Raji (cell line): Measurements from ENCODE around the gene MXRA8.

Experiments
- POLR2A ChIP-seq: IDR thresholded peaks from 2 replicates; pipeline ENCODE4 v1.6.1; 2011; ENCODE audit warnings: low read depth, low read length, control low read depth; ENCODE audit not compliant: insufficient read depth

Gene MXRA8

GRCh38 chr1:1314678-1315335 is 43.5 kb downstream of the MXRA8 start:
- TF ChIP-seq POLR2A = no peak

- TF ChIP-seq POLR2A = no peak
Measured at GRCh38 chr1:1314237-1314586, 44.1 kb downstream of the MXRA8 start.

- no peak for TF ChIP-seq POLR2A
Measured at GRCh38 chr1:1313500-1314236, 44.7 kb downstream of the MXRA8 start.

- no peak for TF ChIP-seq POLR2A
Measured at GRCh38 chr1:1312450-1313314, 45.7 kb downstream of the MXRA8 start.

GRCh38 chr1:1311107-1312104 is 46.9 kb downstream of the MXRA8 start:
- no peak for TF ChIP-seq POLR2A

- no peak for TF ChIP-seq POLR2A
Measured at GRCh38 chr1:1310476-1311053, 47.8 kb downstream of the MXRA8 start.

GRCh38 chr1:1310109-1310385 is 48.3 kb downstream of the MXRA8 start:
- no peak for TF ChIP-seq POLR2A

GRCh38 chr1:1309251-1310108 is 48.9 kb downstream of the MXRA8 start:
- peak; percentile 32 for TF ChIP-seq POLR2A

GRCh38 chr1:1308756-1309250 is 49.6 kb downstream of the MXRA8 start:
- TF ChIP-seq POLR2A = no peak

GRCh38 chr1:1307923-1308755 is 50.2 kb downstream of the MXRA8 start, which contains the start of the genes ACAP3 and PUSL1:
TSS of gene ACAP3 (minus strand) at chr1:1307930. CDS start at chr1:1307815, 115 bp downstream.
TSS of gene PUSL1 (plus strand) at chr1:1308597. CDS start at chr1:1308644, 47 bp downstream.
- peak; percentile 79 for TF ChIP-seq POLR2A

GRCh38 chr1:1307261-1307922 is 51.0 kb downstream of the MXRA8 start:
- peak; percentile 61 for TF ChIP-seq POLR2A
